Stimulated activated CD8-positive, alpha-beta memory T cell treated with anti-CD3 and anti-CD28 coated beads, Interleukin-7, amount 100 ng/mL, for 48 hours (primary cell): Measurements from ENCODE around the gene AKAP13.

Source experiments
- DNase-seq, 2 donors: peaks; one replicate each; pipeline ENCODE4 v3.0.0-alpha.2; 2020; ENCODE audit warnings: low read depth in 1 of 2; ENCODE audit errors: extremely low read depth in 1 of 2

Gene AKAP13

GRCh38 chr15:85760531-85761371 is 380.3 kb downstream of the AKAP13 start:
- no peak for DNase-seq

GRCh38 chr15:85761635-85762034 is 381.2 kb downstream of the AKAP13 start:
- no peak for DNase-seq

- DNase-seq = no peak
Measured at GRCh38 chr15:85762039-85762755, 381.8 kb downstream of the AKAP13 start.

- no peak for DNase-seq
Measured at GRCh38 chr15:85762756-85763127, 382.3 kb downstream of the AKAP13 start.

- no peak for DNase-seq
Measured at GRCh38 chr15:85763157-85763556, 382.8 kb downstream of the AKAP13 start.

- DNase-seq = no peak
Measured at GRCh38 chr15:85763673-85764633, 383.6 kb downstream of the AKAP13 start.

- DNase-seq = no peak
Measured at GRCh38 chr15:85764649-85765277, 384.4 kb downstream of the AKAP13 start.

- no peak for DNase-seq
Measured at GRCh38 chr15:85766001-85766831, 385.8 kb downstream of the AKAP13 start.

GRCh38 chr15:85767785-85768529 is 387.6 kb downstream of the AKAP13 start:
- no peak for DNase-seq

- DNase-seq = no peak
Measured at GRCh38 chr15:85768595-85769168, 388.3 kb downstream of the AKAP13 start.

GRCh38 chr15:85769182-85769900 is 388.9 kb downstream of the AKAP13 start:
- DNase-seq = no peak

- DNase-seq = no peak
Measured at GRCh38 chr15:85770096-85771041, 390.0 kb downstream of the AKAP13 start.

GRCh38 chr15:85771271-85771670 is 390.9 kb downstream of the AKAP13 start:
- no peak for DNase-seq

GRCh38 chr15:85771781-85772445 is 391.5 kb downstream of the AKAP13 start:
- DNase-seq = no peak

GRCh38 chr15:85772668-85773067 is 392.3 kb downstream of the AKAP13 start:
- no peak for DNase-seq

- DNase-seq = no peak
Measured at GRCh38 chr15:85773249-85773648, 392.8 kb downstream of the AKAP13 start.
